Breast epithelium (tissue), 4 donors: Measurements from ENCODE around the gene NDUFB10. TPM values are rescaled to one million over a fixed set of nuclear protein-coding genes. Genes with fewer than 3 reads are reported as not detected.

Source experiments
- DNase-seq, 2 donors: peaks; one replicate each; pipeline ENCODE4 v3.0.0-alpha.2; 2019; ENCODE audit warnings: low spot score in 2 of 2
- H3K27ac ChIP-seq, 2 donors: fragments of 200-600 bp; sonication (generic) in 1 of 2; one replicate each; pipeline ENCODE4 v1.5.1; 2016 to 2019; ENCODE audit warnings: mild to moderate bottlenecking in 1 of 2
- H3K27me3 ChIP-seq, 2 donors: fragments of 200-600 bp; sonication (generic) in 1 of 2; one replicate each; pipeline versions ENCODE4 v1.5.1 to v1.6.0; 2017 to 2019; ENCODE audit warnings: control low read depth in 1 of 2, mild to moderate bottlenecking in 1 of 2
- H3K36me3 ChIP-seq: fragments of 200-600 bp; one replicate; pipeline ENCODE4 v1.5.1; 2019
- H3K4me1 ChIP-seq, 2 donors: fragments of 200-600 bp; sonication (generic); one replicate each; pipeline ENCODE4 v1.5.1; 2016 to 2019; ENCODE audit warnings: control low read depth in 1 of 2
- H3K4me3 ChIP-seq, 3 donors: fragments of 200-600 bp; sonication (generic); 1 replicate in 2 of 3; 2 replicates in 1 of 3; pipeline ENCODE4 v1.5.1; 2016 to 2019; ENCODE audit warnings: mild to moderate bottlenecking in 3 of 3, moderate library complexity in 2 of 3
- H3K9me3 ChIP-seq, 2 donors: fragments of 200-600 bp; sonication (generic) in 1 of 2; one replicate each; pipeline ENCODE4 v1.5.1; 2016 to 2019; ENCODE audit warnings: control low read depth in 1 of 2
- POLR2A ChIP-seq: fragments of 450-650 bp; IDR thresholded peaks from one replicate; pipeline ENCODE4 v1.6.1; 2016; ENCODE audit warnings: antibody characterized with exemption, mild to moderate bottlenecking, moderate library complexity
- POLR2AphosphoS5 ChIP-seq, 3 donors: sonication (generic); formaldehyde crosslinking; IDR thresholded peaks; one replicate each; pipeline ENCODE4 v1.6.1; 2017; ENCODE audit warnings: antibody characterized with exemption in 3 of 3
- intact Hi-C: fragments of 100-400 bp; cut with DNase I; formaldehyde crosslinking; loops from one replicate; pipeline ENCODE4 v1.15.1; 2023; ENCODE audit warnings: low total_unique reads
- total RNA-seq, 3 donors: library from RNA; depleted of rRNA; stranded (reverse); fragments of >200 nt; gene quantifications; one replicate each; pipeline ENCODE4 v1.1.0, GENCODE V29; 2016
- TF ChIP-seq, protein P1 (sequence below), 3 donors: fragments of 450-650 bp; IDR thresholded peaks; one replicate each; pipeline ENCODE4 v1.5.1; 2016 to 2017; ENCODE audit warnings: antibody characterized with exemption in 3 of 3, mild to moderate bottlenecking in 3 of 3, moderate library complexity in 3 of 3

Gene NDUFB10
- total RNA-seq, 3 donors from 2014 or later, result 114 to 233 (median 144) TPM

DNA sequence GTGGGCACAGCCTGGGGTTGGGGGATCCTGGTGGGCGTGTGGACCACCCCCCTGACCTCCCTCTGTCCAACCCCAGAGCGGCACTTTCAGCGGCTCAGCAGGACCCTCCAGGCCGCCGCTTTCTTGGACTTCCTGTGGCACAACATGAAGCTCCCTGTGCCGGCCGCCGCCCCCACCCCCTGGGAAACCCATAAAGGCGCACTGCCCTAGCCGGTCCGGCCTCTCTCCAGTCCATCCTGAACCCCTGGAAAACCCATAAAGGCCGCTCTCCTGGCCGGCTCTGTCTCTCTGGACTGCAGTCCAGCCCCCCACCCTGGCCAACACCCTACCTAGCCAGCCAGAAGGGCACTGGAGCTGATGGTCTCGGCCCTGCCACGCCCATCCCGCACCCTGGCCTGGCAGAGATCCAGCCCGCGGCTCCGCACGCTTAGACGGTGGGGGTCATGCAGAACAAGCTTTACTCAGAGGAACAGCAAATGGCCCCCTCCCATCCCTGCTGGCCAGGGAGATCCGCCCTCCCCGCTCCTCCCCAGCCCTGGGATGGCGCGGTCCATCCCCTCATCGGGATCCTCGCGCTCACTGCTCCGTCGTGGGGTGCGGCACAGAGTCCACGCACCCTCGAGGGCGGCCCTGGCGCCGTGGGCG lies 19.3 kb downstream of the NDUFB10 start:
- Histone ChIP-seq H3K36me3 (peaks cover 10% of the 10 kb centered on the region), H3K9me3 (no peaks in the 10 kb centered on the region), H3K27me3 (peaks cover 0 to 14% of the 10 kb centered on the region in 2 donors), H3K4me1 (peaks cover 0 to 4% of the 10 kb centered on the region in 2 donors), H3K27ac (peak overlapping the region; percentile 38 to 51), H3K4me3 (peak overlapping the region in 2 of 3 donors; percentile 36 to 60)
- TF ChIP-seq, protein P1, sequence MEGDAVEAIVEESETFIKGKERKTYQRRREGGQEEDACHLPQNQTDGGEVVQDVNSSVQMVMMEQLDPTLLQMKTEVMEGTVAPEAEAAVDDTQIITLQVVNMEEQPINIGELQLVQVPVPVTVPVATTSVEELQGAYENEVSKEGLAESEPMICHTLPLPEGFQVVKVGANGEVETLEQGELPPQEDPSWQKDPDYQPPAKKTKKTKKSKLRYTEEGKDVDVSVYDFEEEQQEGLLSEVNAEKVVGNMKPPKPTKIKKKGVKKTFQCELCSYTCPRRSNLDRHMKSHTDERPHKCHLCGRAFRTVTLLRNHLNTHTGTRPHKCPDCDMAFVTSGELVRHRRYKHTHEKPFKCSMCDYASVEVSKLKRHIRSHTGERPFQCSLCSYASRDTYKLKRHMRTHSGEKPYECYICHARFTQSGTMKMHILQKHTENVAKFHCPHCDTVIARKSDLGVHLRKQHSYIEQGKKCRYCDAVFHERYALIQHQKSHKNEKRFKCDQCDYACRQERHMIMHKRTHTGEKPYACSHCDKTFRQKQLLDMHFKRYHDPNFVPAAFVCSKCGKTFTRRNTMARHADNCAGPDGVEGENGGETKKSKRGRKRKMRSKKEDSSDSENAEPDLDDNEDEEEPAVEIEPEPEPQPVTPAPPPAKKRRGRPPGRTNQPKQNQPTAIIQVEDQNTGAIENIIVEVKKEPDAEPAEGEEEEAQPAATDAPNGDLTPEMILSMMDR (IDR thresholded peaks at IDR 0.05), result no peak
- TF ChIP-seq POLR2A (no peak), POLR2AphosphoS5 (IDR thresholded peaks at IDR 0.05) (no peak)
- intact Hi-C loops, result no loop called here
- DNase-seq, result no peak

DNA sequence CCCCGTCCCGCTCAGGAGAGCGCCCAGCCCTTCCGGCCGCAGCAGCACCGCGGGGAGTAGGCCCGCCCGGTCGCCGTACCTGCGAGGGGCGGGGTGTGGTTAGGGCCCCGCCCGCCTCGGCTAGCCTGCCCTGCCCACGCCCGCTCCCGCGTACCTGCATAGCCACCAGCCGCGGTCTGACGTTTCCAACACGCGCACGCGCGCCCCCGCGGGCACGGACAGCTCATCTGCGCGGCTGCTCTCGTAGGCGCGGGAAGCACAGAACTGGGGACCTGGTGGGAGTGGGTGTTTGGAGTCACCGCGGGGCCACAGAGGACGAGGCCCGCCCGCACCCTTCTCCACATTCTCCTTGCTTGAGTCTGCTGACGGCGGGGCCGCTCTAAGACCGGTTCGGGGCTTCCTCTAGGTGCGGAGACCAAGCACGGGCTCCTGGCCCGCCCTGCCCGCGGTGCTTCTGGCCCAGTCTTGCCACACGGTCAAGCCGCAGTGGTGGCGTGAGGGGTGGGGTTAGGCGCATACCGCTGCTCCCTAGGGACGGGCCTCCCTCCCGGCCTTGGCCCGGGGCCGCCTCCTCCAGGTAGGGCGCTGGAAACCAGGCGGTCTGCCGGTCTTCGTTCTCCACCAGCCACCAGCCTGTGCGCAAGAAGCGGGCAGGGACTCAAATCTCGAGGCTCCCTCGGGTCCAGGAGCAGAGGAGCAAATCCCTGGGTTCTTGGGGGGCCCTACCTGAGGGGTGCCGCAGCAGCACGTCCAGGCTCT lies 20.1 kb downstream of the NDUFB10 start:
- Histone ChIP-seq H3K9me3 (no peaks in the 10 kb centered on the region), H3K27ac (peak overlapping the region; percentile 38 to 51), H3K4me1 (peaks cover 0 to 5% of the 10 kb centered on the region in 2 donors), H3K27me3 (peaks cover 0 to 14% of the 10 kb centered on the region in 2 donors), H3K36me3 (peaks cover 10% of the 10 kb centered on the region), H3K4me3 (peak overlapping the region in 2 of 3 donors; percentile 36 to 60)
- peak in 1 of 2 donors; percentile 84 for DNase-seq
- no peak for TF ChIP-seq POLR2AphosphoS5 (IDR thresholded peaks at IDR 0.05)
- TF ChIP-seq, protein P1 (IDR thresholded peaks at IDR 0.05), result no peak
- no peak for TF ChIP-seq POLR2A
- intact Hi-C loops, result no loop called here

DNA sequence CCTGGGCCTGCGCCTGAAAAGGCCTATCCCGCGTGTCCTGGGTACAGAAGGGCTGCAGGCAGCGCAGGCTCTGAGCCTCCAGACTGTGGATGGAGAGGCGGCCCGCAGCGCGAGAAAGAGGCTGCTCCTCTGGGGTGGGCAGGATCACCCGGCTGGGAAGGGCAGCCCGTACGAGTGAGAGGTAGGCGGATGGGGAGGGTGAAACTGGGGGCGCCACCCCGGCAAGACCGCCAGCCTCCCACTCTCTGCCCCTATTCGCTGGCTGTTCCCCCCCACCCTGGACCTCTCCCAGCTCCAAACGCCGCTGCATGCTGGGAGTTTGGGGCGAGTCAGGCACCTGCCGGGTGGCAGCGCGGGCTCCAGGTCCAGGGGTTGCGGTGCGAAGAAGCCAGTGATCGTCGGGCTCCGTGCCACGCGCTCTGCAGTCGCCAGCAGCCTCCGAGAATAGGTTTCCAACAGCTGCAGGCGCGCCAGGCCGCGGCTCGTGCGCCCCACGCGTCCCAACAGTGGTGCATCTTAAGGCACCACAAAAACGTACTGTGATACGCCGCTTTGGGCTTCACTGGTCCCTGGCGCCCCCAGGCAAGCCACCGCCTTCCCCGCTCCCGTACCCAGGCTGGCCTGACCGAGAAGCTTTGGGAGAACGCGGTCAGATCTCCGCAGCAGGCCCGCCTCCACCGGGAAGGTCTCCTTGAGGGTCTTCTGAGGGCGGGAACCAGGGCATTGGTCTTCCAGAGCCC lies 20.9 kb downstream of the NDUFB10 start:
- no peak for TF ChIP-seq POLR2A
- TF ChIP-seq, protein P1 (IDR thresholded peaks at IDR 0.05), result no peak
- no peak for TF ChIP-seq POLR2AphosphoS5 (IDR thresholded peaks at IDR 0.05)
- intact Hi-C loops, result no loop called here
- Histone ChIP-seq H3K27ac (no peak overlapping the region), H3K36me3 (peaks cover 6% of the 10 kb centered on the region), H3K4me3 (peak overlapping the region in 2 of 3 donors; percentile 36 to 60), H3K4me1 (peaks cover 5 to 12% of the 10 kb centered on the region in 2 donors), H3K9me3 (no peaks in the 10 kb centered on the region), H3K27me3 (peaks cover 0 to 14% of the 10 kb centered on the region in 2 donors)
- no peak for DNase-seq

DNA sequence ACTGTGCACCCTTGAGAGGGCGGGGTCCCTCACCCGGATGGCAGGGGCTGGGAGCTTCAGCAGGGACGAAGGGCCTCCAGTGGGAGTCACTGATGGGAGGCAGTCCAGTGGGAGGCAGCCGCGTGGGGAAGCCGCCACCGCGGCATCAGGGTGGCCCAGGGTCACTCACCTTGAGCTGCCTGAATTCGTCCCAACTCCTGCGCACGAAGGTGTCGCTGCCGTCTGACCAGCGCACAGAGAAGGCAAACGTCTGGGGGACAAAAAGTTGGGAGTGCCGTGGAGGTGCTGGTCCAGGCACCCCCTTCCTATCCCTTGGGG lies 21.4 kb downstream of the NDUFB10 start:
- peaks cover 6% of the 10 kb centered on the region for H3K36me3 ChIP-seq
- no peak for TF ChIP-seq POLR2AphosphoS5 (IDR thresholded peaks at IDR 0.05)
- TF ChIP-seq, protein P1 (IDR thresholded peaks at IDR 0.05), result no peak
- no peak for TF ChIP-seq POLR2A
- H3K9me3 ChIP-seq, result no peaks in the 10 kb centered on the region
- no peak overlapping the region for H3K4me3 ChIP-seq
- peaks cover 8 to 14% of the 10 kb centered on the region in 2 donors for H3K4me1 ChIP-seq
- intact Hi-C loops, result no loop called here
- no peak for DNase-seq
- H3K27me3 ChIP-seq, result peaks cover 0 to 14% of the 10 kb centered on the region in 2 donors
- no peak overlapping the region for H3K27ac ChIP-seq
